Subcutaneous preadipocyte (primary cell): ENCODE results near the gene IL12A. TPM values are rescaled to one million over a fixed set of nuclear protein-coding genes. Genes with fewer than 3 reads are reported as not detected.

Experiments
- total RNA-seq: library from RNA; depleted of rRNA; stranded (reverse); fragments of >200 nt; gene quantifications from 2 replicates; pipeline ENCODE4 v1.2.3, GENCODE V29; 2012

Gene IL12A
- 1.1 and 3.5 TPM in 2 replicates for total RNA-seq

GRCh38 chr3:159988617-159989271 is at the start of gene IL12A:
IL12A (plus strand) TSS chr3:159988835.

Other genes with a start within 250 kb of the IL12A start
- gene SCHIP1, start 149.0 kb upstream of the IL12A start, total RNA-seq: 1.8 and 2.3 TPM in 2 replicates
- under 0.01 and 0.20 TPM in 2 replicates for gene C3orf80, start 236.6 kb downstream of the IL12A start, total RNA-seq